ENCODE results near the gene COPA.
A peak's percentile ranks its signal among the peaks of the same experiment; 100 is the strongest.

Gene COPA

DNA sequence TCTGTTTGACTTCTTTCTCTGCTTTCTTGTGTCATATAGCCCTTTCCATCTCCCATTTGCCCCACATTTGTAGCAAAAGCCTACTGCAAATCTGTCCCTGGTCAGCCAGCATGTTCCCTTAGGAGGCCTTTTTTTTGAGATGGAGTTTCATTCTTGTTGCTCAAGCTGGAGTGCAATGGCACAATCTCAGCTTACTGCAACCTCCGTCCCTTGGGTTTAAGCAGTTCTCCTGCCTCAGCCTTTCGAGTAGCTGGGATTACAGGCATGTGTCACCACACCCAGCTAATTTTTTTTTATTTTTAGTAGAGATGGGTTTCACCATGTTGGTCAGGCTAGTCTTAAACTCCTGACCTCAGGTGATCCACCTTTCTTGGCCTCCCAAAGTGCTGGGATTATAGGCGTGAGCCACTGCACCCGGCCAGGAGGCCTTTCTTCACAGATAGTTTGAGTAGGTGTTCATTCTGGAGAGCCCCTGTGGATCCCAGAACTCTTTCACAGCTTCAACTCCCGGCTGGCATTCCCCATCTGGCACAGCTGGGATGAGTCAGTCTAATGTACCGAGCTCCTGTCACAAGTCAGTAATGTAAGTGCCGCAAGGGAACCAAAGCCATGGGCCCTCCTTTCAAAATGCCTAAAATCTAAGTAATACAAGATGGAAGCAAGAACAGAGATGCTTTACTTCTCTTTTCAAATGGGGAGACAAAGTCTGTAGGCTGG is 14.4 kb upstream of the COPA start:
- H3K4me3 ChIP-seq (ENCODE audit: low read depth, low read length): no peak overlapping the region
- DNase-seq (ENCODE audit: low read depth): no peak
- TF ChIP-seq, protein P1, sequence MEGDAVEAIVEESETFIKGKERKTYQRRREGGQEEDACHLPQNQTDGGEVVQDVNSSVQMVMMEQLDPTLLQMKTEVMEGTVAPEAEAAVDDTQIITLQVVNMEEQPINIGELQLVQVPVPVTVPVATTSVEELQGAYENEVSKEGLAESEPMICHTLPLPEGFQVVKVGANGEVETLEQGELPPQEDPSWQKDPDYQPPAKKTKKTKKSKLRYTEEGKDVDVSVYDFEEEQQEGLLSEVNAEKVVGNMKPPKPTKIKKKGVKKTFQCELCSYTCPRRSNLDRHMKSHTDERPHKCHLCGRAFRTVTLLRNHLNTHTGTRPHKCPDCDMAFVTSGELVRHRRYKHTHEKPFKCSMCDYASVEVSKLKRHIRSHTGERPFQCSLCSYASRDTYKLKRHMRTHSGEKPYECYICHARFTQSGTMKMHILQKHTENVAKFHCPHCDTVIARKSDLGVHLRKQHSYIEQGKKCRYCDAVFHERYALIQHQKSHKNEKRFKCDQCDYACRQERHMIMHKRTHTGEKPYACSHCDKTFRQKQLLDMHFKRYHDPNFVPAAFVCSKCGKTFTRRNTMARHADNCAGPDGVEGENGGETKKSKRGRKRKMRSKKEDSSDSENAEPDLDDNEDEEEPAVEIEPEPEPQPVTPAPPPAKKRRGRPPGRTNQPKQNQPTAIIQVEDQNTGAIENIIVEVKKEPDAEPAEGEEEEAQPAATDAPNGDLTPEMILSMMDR (IDR thresholded peaks at IDR 0.05; ENCODE audit: low read depth, low read length, missing control alignments): no peak
- in situ Hi-C loops (cut with HindIII; ENCODE audit: low sequenced_read_pairs): no loop called here

GRCh38 chr1:160354388-160354985 is 11.4 kb upstream of the COPA start:
- TF ChIP-seq, protein P1 (IDR thresholded peaks at IDR 0.05; ENCODE audit: low read depth, low read length, missing control alignments): peak; percentile 72
- no peak for DNase-seq (ENCODE audit: low read depth)
- H3K4me3 ChIP-seq (ENCODE audit: low read depth, low read length): no peak overlapping the region
- in situ Hi-C loops (cut with HindIII; ENCODE audit: low sequenced_read_pairs): no loop called here

- no peak for DNase-seq (ENCODE audit: low read depth)
- H3K4me3 ChIP-seq (ENCODE audit: low read depth, low read length): no peak overlapping the region
- TF ChIP-seq, protein P1 (IDR thresholded peaks at IDR 0.05; ENCODE audit: low read depth, low read length, missing control alignments): no peak
- in situ Hi-C loops (cut with HindIII; ENCODE audit: low sequenced_read_pairs): no loop called here
Observed at GRCh38 chr1:160353223-160353622, 10.2 kb upstream of the COPA start.

- no peak overlapping the region for H3K4me3 ChIP-seq (ENCODE audit: low read depth, low read length)
- in situ Hi-C loops (cut with HindIII; ENCODE audit: low sequenced_read_pairs): no loop called here
- TF ChIP-seq, protein P1 (IDR thresholded peaks at IDR 0.05; ENCODE audit: low read depth, low read length, missing control alignments): no peak
- DNase-seq (ENCODE audit: low read depth): no peak
Observed at GRCh38 chr1:160352555-160352954, 9.5 kb upstream of the COPA start.

DNA sequence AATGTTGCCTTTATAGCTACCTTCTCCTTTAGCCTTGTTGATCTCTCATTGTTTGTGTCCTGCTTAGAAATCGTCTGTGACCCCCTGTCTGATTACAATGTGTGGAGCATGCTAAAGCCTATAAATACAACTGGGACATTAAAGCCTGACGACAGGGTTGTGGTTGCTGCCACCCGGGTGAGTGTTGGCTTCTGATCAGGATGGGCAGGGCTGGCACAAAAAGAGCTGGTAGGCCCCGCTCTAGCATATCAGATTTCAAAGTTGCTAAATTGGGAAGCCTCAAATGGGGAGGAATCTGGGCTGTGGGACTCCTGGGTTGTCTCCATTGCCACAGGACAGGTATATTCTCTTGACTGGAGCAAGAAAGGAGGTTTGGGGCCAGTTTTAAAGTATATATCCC is 8.6 kb upstream of the COPA start:
- H3K4me3 ChIP-seq (ENCODE audit: low read depth, low read length): no peak overlapping the region
- TF ChIP-seq, protein P1 (IDR thresholded peaks at IDR 0.05; ENCODE audit: low read depth, low read length, missing control alignments): no peak
- in situ Hi-C loops (cut with HindIII; ENCODE audit: low sequenced_read_pairs): no loop called here
- DNase-seq (ENCODE audit: low read depth): no peak

GRCh38 chr1:160346958-160347357 is 3.9 kb upstream of the COPA start:
- H3K4me3 ChIP-seq (ENCODE audit: low read depth, low read length): no peak overlapping the region
- in situ Hi-C loops (cut with HindIII; ENCODE audit: low sequenced_read_pairs): no loop called here
- no peak for DNase-seq (ENCODE audit: low read depth)
- TF ChIP-seq, protein P1 (IDR thresholded peaks at IDR 0.05; ENCODE audit: low read depth, low read length, missing control alignments): no peak

Measured in astrocyte of the cerebellum (primary cell).